ENCODE results near the gene TMBIM4.
"Not testable (repeated sequence)": the region's sequence is repeated elsewhere in the genome, so short reads cannot be mapped to it uniquely, and the experiment has no call there.

Gene TMBIM4

DNA sequence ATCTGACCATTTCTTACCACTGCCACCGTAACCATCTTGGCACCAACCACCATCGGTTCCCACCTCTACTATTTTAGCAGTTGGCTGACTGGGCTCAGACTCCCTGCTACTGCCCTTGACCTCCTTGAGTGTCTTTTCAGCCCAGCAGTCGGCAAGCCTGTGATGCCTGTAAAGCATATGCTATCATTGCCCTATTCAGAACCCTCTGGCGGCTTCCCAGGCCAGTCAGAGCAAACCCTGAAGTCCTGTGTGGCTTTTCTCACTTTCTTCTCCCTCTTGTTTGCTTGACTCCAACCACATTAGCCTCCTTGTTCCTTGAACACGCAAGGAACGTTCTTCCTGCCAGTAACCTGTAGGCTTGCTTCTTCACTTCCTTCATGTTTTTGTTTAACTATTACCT lies 25.4 kb upstream of the TMBIM4 start:
- H3K4me3 ChIP-seq (ENCODE audit: low read length): no peak overlapping the region
- peaks cover 12% of the 10 kb centered on the region for H3K27me3 ChIP-seq (ENCODE audit: control insufficient read depth, insufficient read depth, low read length)
- H3K9ac ChIP-seq (ENCODE audit: low read length): no peak overlapping the region
- peaks cover 13% of the 10 kb centered on the region for H3K4me1 ChIP-seq (ENCODE audit: control insufficient read depth, low read depth, low read length)
- no peaks in the 10 kb centered on the region for H3K36me3 ChIP-seq (ENCODE audit: control insufficient read depth, low read depth, low read length)
- no peak overlapping the region for H3K27ac ChIP-seq (ENCODE audit: low read length)
- peaks cover 4% of the 10 kb centered on the region for H3K9me3 ChIP-seq (ENCODE audit: control insufficient read depth, low read depth, low read length)

DNA sequence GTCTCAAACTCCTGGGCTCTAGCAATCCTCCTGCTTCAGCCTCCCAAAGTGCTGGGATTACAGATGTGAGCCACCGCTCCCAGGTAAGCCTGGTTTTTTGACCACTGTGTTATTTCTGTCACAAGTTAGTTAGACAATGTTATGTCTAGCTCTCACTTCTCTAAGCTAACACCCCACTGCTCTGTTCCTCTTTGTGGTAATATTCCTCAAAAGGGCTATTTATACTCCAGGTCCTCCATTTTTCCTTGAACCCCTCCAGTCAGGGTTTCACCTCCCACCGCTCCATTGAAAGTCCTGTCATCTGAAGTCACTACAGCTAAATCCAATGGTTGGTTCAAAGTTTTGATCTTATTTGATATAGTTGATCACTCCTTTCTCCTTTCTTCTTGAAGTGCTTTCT lies 24.3 kb upstream of the TMBIM4 start:
- peaks cover 23% of the 10 kb centered on the region for H3K27me3 ChIP-seq (ENCODE audit: control insufficient read depth, insufficient read depth, low read length)
- no peak overlapping the region for H3K9ac ChIP-seq (ENCODE audit: low read length)
- H3K36me3 ChIP-seq (ENCODE audit: control insufficient read depth, low read depth, low read length): no peaks in the 10 kb centered on the region
- peaks cover 17% of the 10 kb centered on the region for H3K4me1 ChIP-seq (ENCODE audit: control insufficient read depth, low read depth, low read length)
- H3K9me3 ChIP-seq (ENCODE audit: control insufficient read depth, low read depth, low read length): no peaks in the 10 kb centered on the region
- H3K4me3 ChIP-seq (ENCODE audit: low read length): no peak overlapping the region
- no peak overlapping the region for H3K27ac ChIP-seq (ENCODE audit: low read length)

DNA sequence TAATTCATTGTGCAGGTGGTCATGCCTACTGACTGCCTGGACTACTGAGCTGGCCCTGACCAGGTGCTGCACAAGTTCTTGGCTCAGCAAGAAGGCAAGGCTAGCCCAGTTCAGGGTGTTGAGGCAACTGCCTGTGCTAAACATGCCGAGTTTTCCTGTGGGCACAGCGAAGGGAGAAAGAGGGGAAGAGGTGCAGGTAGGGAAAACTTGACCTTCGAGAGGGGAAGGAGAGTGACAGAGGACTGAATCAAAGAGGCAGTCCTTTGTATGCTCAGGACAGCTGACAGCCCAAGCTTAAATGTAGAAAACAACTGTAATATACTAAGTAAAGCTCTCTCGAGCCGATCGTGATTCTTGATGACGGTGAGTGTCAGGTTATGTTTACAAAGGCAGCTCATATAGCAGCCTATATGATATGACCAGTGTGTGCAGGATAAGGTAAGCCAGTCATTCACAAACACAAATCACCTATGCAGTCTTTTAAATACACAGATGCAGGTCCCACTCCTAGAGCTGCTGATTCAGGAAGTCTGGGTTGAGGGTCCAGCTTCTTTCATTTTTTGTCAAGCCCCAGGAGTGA lies 21.8 kb upstream of the TMBIM4 start:
- H3K4me3 ChIP-seq (ENCODE audit: low read length): no peak overlapping the region
- peaks cover 48% of the 10 kb centered on the region for H3K27me3 ChIP-seq (ENCODE audit: control insufficient read depth, insufficient read depth, low read length)
- no peak overlapping the region for H3K9ac ChIP-seq (ENCODE audit: low read length)
- H3K9me3 ChIP-seq (ENCODE audit: control insufficient read depth, low read depth, low read length): no peaks in the 10 kb centered on the region
- H3K27ac ChIP-seq (ENCODE audit: low read length): no peak overlapping the region
- H3K4me1 ChIP-seq (ENCODE audit: control insufficient read depth, low read depth, low read length): peaks cover 4% of the 10 kb centered on the region
- H3K36me3 ChIP-seq (ENCODE audit: control insufficient read depth, low read depth, low read length): no peaks in the 10 kb centered on the region

DNA sequence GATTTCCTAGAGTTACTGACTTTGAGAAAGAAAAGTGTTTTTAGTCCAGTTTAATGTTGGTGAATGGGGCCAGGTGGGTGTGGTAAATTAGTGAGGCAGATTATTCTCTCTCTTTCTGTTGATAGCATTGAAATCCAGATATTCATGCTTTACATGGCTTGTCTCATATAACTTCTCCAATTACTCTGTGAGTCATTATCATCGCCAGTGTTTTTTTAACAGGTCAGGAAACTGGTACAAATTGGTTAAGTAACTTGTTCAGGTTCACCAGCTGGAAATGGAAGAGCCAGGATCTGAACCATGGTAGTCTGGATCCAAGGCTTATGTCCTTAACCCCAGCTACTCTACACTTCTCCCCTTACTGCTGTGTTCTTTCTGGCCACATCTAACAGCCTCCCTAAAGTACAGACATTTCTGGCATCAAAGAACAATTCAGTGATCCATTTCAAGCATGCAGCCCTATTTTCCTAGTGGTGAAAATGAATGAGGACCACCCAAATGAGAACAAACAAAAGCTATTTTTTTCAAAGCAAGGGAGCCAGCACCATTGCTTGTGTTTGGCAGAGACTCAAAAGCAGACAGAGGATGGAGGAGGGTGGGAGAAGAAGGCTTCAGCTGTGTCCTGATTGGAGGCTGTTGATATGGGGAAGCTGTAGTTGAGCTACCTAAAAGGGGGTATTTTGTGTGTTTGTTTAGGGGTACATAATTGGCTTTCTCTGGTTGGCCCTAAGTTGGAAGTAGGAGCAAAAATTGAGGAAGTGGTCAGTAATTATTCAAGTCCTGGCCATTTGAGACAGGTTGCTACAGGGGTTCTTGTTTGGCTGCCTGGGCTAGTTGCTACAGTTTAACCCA lies 20.9 kb upstream of the TMBIM4 start:
- H3K9ac ChIP-seq (ENCODE audit: low read length): no peak overlapping the region
- no peaks in the 10 kb centered on the region for H3K9me3 ChIP-seq (ENCODE audit: control insufficient read depth, low read depth, low read length)
- H3K36me3 ChIP-seq (ENCODE audit: control insufficient read depth, low read depth, low read length): no peaks in the 10 kb centered on the region
- H3K27ac ChIP-seq (ENCODE audit: low read length): no peak overlapping the region
- peaks cover 50% of the 10 kb centered on the region for H3K27me3 ChIP-seq (ENCODE audit: control insufficient read depth, insufficient read depth, low read length)
- H3K4me1 ChIP-seq (ENCODE audit: control insufficient read depth, low read depth, low read length): peaks cover 3% of the 10 kb centered on the region
- no peak overlapping the region for H3K4me3 ChIP-seq (ENCODE audit: low read length)

DNA sequence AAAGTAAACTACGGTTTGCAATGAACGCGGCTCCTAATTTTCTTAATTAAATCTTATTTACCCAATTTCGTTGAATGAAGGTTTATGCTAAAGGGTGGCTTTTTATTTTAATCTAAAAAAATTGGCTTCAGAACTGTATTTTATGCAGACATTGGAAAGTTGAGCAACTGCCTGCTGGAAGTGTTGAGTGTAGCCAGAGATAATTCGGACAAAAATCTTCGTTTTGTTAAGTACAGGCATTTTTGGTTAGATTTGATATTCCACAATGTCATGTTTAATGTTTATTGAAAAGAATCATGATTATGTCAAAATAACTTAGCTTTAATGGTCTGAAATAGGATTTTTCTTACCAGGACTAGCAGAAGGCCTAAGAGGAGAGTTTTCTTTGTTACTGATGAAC lies 20.1 kb upstream of the TMBIM4 start:
- no peak overlapping the region for H3K9ac ChIP-seq (ENCODE audit: low read length)
- H3K36me3 ChIP-seq (ENCODE audit: control insufficient read depth, low read depth, low read length): no peaks in the 10 kb centered on the region
- H3K9me3 ChIP-seq (ENCODE audit: control insufficient read depth, low read depth, low read length): no peaks in the 10 kb centered on the region
- peak overlapping the region; percentile 57 for H3K4me3 ChIP-seq (ENCODE audit: low read length)
- H3K27ac ChIP-seq (ENCODE audit: low read length): no peak overlapping the region
- peaks cover 3% of the 10 kb centered on the region for H3K4me1 ChIP-seq (ENCODE audit: control insufficient read depth, low read depth, low read length)
- peaks cover 50% of the 10 kb centered on the region for H3K27me3 ChIP-seq (ENCODE audit: control insufficient read depth, insufficient read depth, low read length)

DNA sequence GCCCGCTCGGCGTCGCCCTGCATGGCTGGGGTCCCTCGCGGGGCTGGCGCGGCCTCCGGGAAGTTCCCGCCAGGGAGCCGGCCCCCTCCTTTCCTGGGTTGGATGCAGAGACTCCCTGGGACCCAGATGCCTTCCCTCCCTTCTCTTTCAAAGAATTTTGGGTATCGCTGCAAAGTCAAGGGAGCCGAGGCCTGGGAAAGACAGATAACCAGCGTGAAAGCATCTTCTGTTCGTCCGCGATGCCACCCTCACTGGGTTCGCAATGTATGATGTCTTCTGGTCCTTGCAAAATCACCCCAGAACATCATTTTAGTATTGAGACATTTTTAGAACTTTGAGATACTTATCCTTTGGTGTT lies 19.7 kb upstream of the TMBIM4 start:
- H3K27me3 ChIP-seq (ENCODE audit: control insufficient read depth, insufficient read depth, low read length): peaks cover 50% of the 10 kb centered on the region
- no peak overlapping the region for H3K27ac ChIP-seq (ENCODE audit: low read length)
- no peaks in the 10 kb centered on the region for H3K9me3 ChIP-seq (ENCODE audit: control insufficient read depth, low read depth, low read length)
- H3K4me1 ChIP-seq (ENCODE audit: control insufficient read depth, low read depth, low read length): peaks cover 3% of the 10 kb centered on the region
- H3K4me3 ChIP-seq (ENCODE audit: low read length): peak overlapping the region; percentile 57
- H3K9ac ChIP-seq (ENCODE audit: low read length): no peak overlapping the region
- H3K36me3 ChIP-seq (ENCODE audit: control insufficient read depth, low read depth, low read length): no peaks in the 10 kb centered on the region

DNA sequence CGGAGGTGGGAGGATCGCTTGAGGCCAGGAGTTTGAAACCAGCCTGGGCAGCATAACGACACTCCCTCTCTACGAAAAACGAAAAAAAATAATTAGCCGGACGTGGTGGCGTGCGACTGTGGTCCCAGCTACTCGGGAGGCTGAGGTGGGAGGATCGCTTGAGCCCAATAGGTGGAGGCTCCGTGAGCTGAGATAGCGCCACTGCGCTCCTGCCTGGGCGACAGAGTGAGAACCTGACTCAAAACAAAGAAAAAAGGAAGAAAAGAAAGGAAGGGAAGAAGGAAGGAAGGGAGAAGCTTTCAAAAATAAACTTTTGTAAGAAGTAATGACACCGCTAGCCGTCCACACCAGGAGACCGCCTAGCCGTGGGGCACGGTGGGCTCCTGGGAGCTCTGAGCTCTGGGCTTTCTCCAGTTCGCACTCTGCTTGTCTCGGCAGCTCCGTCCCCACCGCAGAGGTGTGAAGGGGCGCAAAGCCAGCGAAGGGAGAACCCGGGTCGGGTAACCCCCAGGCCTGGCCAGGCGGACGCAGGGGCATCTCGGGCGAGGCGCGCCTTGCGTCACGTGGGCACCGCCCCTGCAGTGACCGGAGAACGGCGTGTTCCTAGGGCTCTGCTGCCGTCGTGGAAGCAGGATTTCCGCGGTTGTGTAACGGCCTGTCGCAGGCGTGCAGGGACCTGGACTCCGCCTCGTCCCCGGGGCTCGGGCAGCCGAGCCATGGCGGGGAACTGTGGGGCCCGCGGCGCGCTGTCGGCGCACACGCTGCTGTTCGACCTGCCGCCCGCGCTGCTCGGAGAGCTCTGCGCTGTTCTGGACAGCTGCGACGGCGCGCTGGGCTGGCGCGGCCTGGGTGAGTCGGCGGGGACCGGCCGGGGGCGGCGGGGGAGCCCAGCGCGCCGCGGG lies 19.0 kb upstream of the TMBIM4 start, which contains the start of gene IRAK3:
Gene IRAK3, plus strand, starts transcription at position 631 of the 902 bp plus-strand sequence. Its CDS starts 86 bp downstream, at position 717.
- H3K4me3 ChIP-seq (ENCODE audit: low read length): peak within 1 kb of the TSS; percentile 57
- peaks cover 3% of the 10 kb centered on the region for H3K4me1 ChIP-seq (ENCODE audit: control insufficient read depth, low read depth, low read length)
- no peak within 1 kb of the TSS for H3K27ac ChIP-seq (ENCODE audit: low read length)
- peak within 1 kb of the TSS; percentile 27 for H3K9ac ChIP-seq (ENCODE audit: low read length)
- H3K9me3 ChIP-seq (ENCODE audit: control insufficient read depth, low read depth, low read length): no peaks in the 10 kb centered on the region
- H3K27me3 ChIP-seq (ENCODE audit: control insufficient read depth, insufficient read depth, low read length): peaks cover 50% of the 10 kb centered on the region
- H3K36me3 ChIP-seq (ENCODE audit: control insufficient read depth, low read depth, low read length): no peaks in the 10 kb centered on the region

DNA sequence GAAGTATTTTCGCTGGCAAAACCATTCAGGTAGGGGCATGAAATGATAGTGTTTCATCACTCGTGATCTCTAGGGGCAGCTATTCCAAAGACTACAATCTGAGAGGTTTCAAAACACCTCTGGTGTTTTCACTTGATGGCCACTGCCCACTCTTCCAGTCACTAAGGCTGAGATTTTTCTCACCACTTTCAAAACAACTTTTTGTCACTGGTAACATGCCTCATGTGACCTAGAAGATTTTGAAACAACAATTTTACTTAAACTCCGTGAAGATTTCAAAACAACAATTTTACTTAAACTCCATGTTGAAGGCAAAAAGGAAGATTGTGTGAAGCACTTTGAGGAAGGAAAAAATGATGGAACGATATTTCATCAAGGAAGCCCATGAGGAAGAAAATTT lies 18.0 kb upstream of the TMBIM4 start:
- H3K9ac ChIP-seq (ENCODE audit: low read length): no peak overlapping the region
- peaks cover 50% of the 10 kb centered on the region for H3K27me3 ChIP-seq (ENCODE audit: control insufficient read depth, insufficient read depth, low read length)

DNA sequence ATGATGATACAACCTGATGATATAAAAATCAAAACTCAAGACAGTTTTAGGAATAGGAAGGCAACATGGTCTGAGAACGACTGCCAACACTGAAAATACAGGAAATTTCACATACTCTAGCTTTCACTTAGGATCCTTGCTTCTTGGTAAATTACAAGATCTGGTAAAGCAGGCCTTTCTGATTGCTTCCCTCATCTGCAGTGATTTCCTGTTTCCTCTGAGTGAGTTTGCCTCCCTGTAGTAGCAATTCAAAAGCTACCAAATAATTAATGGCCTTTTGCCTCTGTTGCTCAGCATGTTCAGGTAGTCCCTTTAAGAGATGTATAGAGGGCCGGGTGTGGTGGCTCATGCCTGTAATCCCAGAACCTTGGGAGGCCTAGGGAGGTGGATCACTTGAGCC lies 17.2 kb upstream of the TMBIM4 start:
- Histone ChIP-seq H3K4me1 (ENCODE audit: control insufficient read depth, low read depth, low read length) (peaks cover 3% of the 10 kb centered on the region), H3K9ac (ENCODE audit: low read length) (no peak overlapping the region), H3K4me3 (ENCODE audit: low read length) (no peak overlapping the region), H3K36me3 (ENCODE audit: control insufficient read depth, low read depth, low read length) (no peaks in the 10 kb centered on the region), H3K9me3 (ENCODE audit: control insufficient read depth, low read depth, low read length) (no peaks in the 10 kb centered on the region), H3K27ac (ENCODE audit: low read length) (no peak overlapping the region), H3K27me3 (ENCODE audit: control insufficient read depth, insufficient read depth, low read length) (peaks cover 50% of the 10 kb centered on the region)

More for the DNA sequence above, 18.0 kb upstream of the TMBIM4 start:
- H3K4me1 ChIP-seq (ENCODE audit: control insufficient read depth, low read depth, low read length): peaks cover 3% of the 10 kb centered on the region
- no peak overlapping the region for H3K4me3 ChIP-seq (ENCODE audit: low read length)
- H3K9me3 ChIP-seq (ENCODE audit: control insufficient read depth, low read depth, low read length): no peaks in the 10 kb centered on the region
- H3K27ac ChIP-seq (ENCODE audit: low read length): no peak overlapping the region
- no peaks in the 10 kb centered on the region for H3K36me3 ChIP-seq (ENCODE audit: control insufficient read depth, low read depth, low read length)

DNA sequence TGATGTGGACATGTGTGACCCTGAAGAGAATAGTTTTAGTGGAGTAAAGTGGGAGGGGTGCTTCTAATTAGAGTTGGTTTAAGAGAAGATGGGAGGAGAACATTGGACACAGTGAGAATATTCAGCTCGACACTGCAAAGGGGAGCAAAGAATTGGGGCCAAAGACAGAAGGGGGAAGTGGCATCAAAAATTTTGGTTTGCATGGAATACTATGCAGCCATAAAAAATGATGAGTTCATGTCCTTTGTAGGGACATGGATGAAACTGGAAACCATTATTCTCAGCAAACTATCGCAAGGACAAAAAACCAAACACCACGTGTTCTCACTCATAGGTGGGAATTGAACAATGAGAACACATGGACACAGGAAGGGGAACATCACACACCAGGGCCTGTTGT lies 15.0 kb upstream of the TMBIM4 start:
- H3K36me3 ChIP-seq (ENCODE audit: control insufficient read depth, low read depth, low read length); H3K4me1 ChIP-seq (ENCODE audit: control insufficient read depth, low read depth, low read length); H3K9ac ChIP-seq (ENCODE audit: low read length); H3K27ac ChIP-seq (ENCODE audit: low read length); H3K4me3 ChIP-seq (ENCODE audit: low read length); H3K9me3 ChIP-seq (ENCODE audit: control insufficient read depth, low read depth, low read length): not testable (repeated sequence)
- peaks cover 33% of the 10 kb centered on the region for H3K27me3 ChIP-seq (ENCODE audit: control insufficient read depth, insufficient read depth, low read length)

DNA sequence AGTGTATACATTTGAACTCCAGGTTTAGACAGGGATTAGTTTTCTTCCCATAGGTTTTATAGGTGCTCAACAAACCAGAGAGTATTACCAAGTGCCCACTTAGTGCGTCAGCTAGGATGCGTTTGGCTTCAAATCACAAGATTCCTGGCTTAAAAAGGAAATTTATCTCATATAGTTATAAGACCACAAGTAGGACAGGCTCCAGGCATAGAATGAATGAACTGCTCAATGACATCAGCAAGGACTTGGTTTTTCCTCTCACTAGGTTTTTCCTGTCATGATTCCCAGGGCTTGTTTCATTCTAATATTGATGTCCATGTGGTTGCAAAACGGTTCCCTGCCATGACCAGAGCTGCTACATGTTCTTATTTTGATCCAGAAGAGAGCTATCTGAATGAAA lies 13.2 kb upstream of the TMBIM4 start:
- no peaks in the 10 kb centered on the region for H3K36me3 ChIP-seq (ENCODE audit: control insufficient read depth, low read depth, low read length)
- H3K27me3 ChIP-seq (ENCODE audit: control insufficient read depth, insufficient read depth, low read length): peaks cover 15% of the 10 kb centered on the region
- no peaks in the 10 kb centered on the region for H3K4me1 ChIP-seq (ENCODE audit: control insufficient read depth, low read depth, low read length)
- H3K9me3 ChIP-seq (ENCODE audit: control insufficient read depth, low read depth, low read length): no peaks in the 10 kb centered on the region
- H3K4me3 ChIP-seq (ENCODE audit: low read length): no peak overlapping the region
- no peak overlapping the region for H3K27ac ChIP-seq (ENCODE audit: low read length)
- H3K9ac ChIP-seq (ENCODE audit: low read length): no peak overlapping the region
